DMS153 treated with DMSO at 0.1 percent for 48 hours (cell line): ENCODE data around the gene GRM5.

Experiments
- DNase-seq: peaks from one replicate; lab custom pipeline; 2025; ENCODE audit not compliant: unreplicated experiment; lab: John Stamatoyannopoulos, UW

The GRM5 gene

GRCh38 chr11:88620568-88621130 lies 445.1 kb downstream of the GRM5 start:
- DNase-seq: no peak

GRCh38 chr11:88619656-88620385 lies 446.0 kb downstream of the GRM5 start:
- no peak for DNase-seq

- DNase-seq: no peak
These were observed 446.7 kb downstream of the GRM5 start for GRCh38 chr11:88619071-88619425.

GRCh38 chr11:88618327-88619070 lies 447.3 kb downstream of the GRM5 start:
- no peak for DNase-seq

GRCh38 chr11:88617226-88617625 lies 448.6 kb downstream of the GRM5 start:
- no peak for DNase-seq

DNA sequence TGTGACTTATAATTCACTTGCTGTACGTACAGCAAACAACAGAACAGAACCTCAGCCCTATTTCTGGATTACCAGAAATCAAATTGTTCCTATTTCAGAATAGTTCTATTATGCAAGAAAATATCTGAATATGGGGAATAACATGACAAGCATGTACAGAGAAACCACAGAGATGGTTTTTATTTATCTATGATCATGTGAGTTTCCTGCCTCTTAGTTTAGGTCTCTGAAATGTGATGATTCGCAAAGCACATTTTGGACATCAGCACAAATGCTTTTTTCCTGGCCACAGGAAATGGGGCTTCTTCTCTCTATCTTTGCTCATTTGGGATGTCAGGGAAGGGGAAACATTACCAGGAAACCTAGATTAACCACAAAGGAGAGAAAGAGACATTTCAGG lies 461.5 kb downstream of the GRM5 start:
- no peak for DNase-seq

GRCh38 chr11:88603091-88603867 lies 462.5 kb downstream of the GRM5 start:
- no peak for DNase-seq

DNA sequence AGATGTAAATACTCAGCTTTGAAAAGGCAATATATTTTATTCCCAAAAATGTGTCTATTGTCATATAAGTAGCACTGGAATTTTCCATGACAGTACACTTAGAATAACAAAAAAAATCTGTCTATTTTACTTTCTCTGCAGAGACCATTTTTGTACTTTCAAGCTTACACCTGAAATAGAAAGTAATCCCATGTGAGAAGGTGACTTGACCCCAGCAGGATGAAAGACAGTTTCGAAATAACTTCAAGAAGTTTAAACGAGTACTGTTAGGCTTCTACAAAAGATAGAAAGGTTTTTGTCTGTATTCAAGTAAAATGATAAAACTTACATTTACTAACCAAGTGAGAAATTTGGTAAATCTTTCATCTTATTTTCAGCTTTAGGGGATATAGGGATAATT lies 468.4 kb downstream of the GRM5 start:
- no peak for DNase-seq

GRCh38 chr11:88596786-88597185 lies 469.0 kb downstream of the GRM5 start:
- no peak for DNase-seq

DNA sequence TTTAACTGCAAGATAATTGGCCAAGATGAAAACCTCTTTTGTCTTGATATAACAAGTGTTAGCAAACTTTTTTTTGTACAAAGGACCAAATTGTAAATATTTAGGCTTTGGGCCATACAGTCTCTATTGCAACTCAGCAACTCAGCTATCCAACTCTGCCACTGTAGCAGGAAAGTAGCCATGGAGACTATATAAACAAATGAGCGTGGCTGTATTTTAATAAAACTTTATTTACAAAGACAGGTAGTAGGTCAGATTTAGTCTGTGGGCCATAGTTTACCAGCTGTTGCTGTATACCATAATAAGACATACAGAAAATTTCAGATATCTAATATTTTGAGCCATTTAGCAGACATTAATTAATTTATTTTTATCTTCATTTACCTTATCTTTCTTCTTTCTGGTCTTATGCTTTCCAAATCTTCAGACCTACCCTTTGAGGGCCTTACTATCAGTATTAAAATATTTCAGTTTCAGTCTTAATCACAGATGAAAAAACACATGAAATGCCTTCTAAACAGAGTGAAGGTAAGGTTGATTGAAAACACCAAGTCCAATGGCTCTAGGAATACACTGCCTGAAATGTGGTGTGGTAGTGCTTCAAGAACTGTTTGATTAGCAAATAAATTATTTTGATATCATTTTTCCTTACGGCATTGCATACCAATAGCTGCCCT lies 471.4 kb downstream of the GRM5 start:
- no peak for DNase-seq

DNA sequence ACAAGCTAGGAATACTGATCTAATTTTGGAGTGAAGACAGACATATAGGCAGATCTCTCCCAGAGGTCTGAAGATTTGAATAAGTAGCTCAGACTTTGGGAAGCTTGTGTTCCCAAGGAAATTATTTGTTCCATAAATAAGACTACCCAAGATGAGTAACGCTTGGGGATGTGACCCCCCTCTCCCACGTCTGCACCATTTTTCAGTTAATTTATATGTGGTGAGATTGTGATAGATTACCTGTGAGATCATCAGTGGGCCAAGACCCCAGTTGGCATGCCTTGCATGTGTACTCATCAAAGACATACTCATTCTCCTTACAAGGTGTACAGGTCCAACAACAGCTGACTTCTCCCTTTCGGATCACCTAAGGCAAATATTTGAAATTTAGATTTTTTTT lies 475.4 kb downstream of the GRM5 start:
- no peak for DNase-seq

- no peak for DNase-seq
These were observed 482.5 kb downstream of the GRM5 start for GRCh38 chr11:88583251-88583650.

GRCh38 chr11:88579466-88579865 lies 486.3 kb downstream of the GRM5 start:
- DNase-seq: no peak

- no peak for DNase-seq
These were observed 489.0 kb downstream of the GRM5 start for GRCh38 chr11:88576741-88577140.

DNA sequence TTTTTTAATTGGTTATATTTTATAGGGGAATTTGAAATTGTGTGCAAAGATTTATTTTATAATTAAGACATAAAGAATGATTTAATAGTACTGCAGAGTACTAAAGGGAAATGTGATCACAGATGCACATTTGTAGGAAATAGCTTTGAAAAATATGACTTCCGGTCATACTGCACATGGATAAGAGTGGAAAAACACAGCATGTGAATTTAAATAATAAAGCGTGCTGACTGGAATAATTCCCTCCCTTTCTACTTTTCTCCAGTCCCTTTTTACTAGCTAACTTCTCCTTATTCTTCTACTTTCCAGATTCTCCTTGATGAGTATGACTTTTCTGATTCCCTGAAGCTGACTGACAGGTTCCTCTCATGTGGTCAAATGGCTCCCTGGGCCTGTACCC lies 489.9 kb downstream of the GRM5 start:
- no peak for DNase-seq

- no peak for DNase-seq
These were observed 496.4 kb downstream of the GRM5 start for GRCh38 chr11:88569342-88569741.

DNA sequence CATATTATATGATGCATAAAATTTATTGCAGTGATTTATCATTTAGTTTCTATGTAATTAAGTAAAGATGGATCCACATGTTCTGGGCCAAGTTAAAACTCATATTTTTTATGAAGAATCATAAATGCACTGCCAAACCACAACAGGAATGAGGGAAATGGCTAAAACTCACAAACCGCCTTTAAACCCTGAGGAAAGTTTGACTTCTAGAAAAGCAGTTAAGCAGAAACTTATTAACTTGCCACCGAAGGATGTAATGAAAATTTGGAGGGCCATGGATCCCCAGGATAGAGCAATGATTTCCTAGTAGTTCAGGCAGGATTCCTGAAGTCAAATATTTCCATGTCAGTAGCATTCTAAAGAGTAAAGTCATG lies 510.0 kb downstream of the GRM5 start:
- DNase-seq: no peak

DNA sequence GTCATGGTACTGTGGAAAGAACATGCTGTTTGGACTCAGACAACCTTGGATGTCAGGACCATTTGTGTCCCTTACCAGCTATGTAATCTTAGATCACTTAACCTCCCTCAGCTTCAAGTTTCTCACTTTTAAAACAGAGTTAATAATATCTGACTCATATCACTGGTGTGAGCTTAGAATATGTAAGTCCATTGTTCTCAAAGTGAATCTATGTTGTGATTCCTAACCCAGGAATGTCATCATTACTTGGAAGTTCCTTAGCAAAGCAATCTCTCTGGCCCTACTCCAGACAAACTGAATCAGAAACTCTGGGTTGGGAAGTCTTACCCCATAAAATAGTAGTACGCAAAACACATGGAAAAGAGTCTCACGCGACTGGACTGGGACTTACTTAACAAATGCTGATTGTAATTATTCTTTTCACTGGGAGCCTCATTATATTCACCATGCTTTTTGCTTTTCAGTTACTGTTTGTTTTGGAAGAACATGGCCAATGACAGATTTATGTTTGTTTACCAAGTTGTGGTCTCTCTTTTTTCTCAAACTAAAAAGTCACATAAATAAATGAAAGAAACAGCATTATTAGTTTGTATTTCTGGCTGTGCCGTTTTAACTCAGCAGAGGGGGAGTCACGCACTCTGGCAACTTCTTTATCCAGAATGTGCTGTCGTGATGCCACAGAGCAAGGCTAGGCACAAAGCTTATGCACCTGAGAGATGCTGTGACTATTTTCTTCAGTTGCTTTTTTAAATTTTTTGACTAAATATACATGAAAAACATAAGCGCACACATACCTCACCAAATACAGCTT lies 510.6 kb downstream of the GRM5 start:
- DNase-seq: no peak

GRCh38 chr11:88553204-88553603 lies 512.6 kb downstream of the GRM5 start:
- DNase-seq: no peak

DNA sequence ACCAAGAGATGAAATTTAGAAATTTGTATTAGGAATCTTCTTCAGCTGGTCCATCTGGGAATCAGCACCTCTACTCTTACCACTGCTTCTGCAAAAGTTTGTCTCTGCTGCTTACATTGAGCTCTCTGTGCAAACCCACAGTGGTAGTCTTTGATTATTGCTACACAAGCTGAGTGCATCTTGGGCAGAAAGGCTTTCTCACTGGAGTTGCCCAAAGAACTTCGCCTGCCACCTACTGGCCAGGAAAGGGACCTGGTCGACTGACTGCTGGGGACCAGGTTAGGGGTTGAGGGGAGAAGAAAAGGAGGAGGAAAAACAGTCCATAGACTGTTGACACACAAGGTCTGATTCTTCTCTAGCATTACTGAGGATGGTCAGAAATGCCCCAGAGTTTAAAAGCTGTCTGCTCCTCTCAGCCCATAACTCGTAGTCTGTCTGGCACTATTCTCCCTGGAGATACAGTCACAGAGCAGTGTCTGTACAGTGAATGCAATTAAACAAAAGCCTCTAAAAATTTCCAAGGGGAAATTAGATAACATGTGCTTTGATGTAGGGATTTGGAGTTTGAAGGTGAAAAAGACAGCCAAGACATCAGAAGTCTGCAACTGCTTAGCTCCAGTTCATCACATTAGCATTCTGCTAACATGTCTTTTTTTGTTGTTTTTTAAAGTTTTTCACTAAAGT lies 513.3 kb downstream of the GRM5 start:
- DNase-seq: no peak
